WTC11 (cell line): Measurements from ENCODE around the gene EMILIN3. TPM values are rescaled to one million over a fixed set of nuclear protein-coding genes. Genes with fewer than 3 reads are reported as not detected.

Experiments
- ATAC-seq: fragments of 200-7000 bp; cut with Tn5 transposase; 2 replicates; pipeline ENCODE4 v1.10.0; 2021; ENCODE audit warnings: mild to moderate bottlenecking, moderate library complexity
- CTCF ChIA-PET: fragments of 300-600 bp; sonication (Branson Sonifier 250); formaldehyde crosslinking; loops from one replicate; lab custom pipeline; 2021; ENCODE audit warnings: antibody characterized with exemption; lab: Charles Lee
- POLR2A ChIA-PET: fragments of 350-600 bp; sonication (Branson Sonifier 250); formaldehyde crosslinking; loops from one replicate; lab custom pipeline; 2021; ENCODE audit warnings: antibody characterized with exemption; lab: Charles Lee
- DNase-seq: peaks from one replicate; pipeline ENCODE4 v3.0.0; 2021; ENCODE audit warnings: low spot score
- H3K27ac Mint-ChIP-seq: 2 replicates; pipeline ENCODE4 v1.8.0; 2021; ENCODE audit warnings: mixed read lengths
- H3K27me3 Mint-ChIP-seq: 2 replicates; pipeline ENCODE4 v1.8.0; 2021; ENCODE audit warnings: low read depth, mild to moderate bottlenecking, moderate library complexity, mixed read lengths
- H3K36me3 Mint-ChIP-seq: 2 replicates; pipeline ENCODE4 v1.8.0; 2021; ENCODE audit warnings: mixed read lengths
- H3K4me1 Mint-ChIP-seq: 2 replicates; pipeline ENCODE4 v1.8.0; 2022; ENCODE audit warnings: mixed read lengths
- H3K4me3 Mint-ChIP-seq: 2 replicates; pipeline ENCODE4 v1.8.0; 2021; ENCODE audit warnings: mild to moderate bottlenecking, moderate library complexity, mixed read lengths
- H3K9me3 Mint-ChIP-seq: 2 replicates; pipeline ENCODE4 v1.8.0; 2021; ENCODE audit warnings: mixed read lengths
- AR ChIP-seq: fragments of 250-450 bp; sonication (Bioruptor Pico); IDR thresholded peaks from 2 replicates; pipeline ENCODE4 v1.9.0; 2021; ENCODE audit warnings: mild to moderate bottlenecking
- ATF3 ChIP-seq: sonication (generic); formaldehyde crosslinking; conservative IDR thresholded peaks from 2 replicates; pipeline ENCODE4 v1.8.1; 2022; ENCODE audit warnings: mild to moderate bottlenecking, missing genetic modification reagents
- CDX4 ChIP-seq: fragments of 250-450 bp; sonication (Bioruptor Pico); IDR thresholded peaks from 2 replicates; pipeline ENCODE4 v1.9.0; 2021; ENCODE audit warnings: moderate library complexity, mild to moderate bottlenecking, inconsistent platforms, borderline replicate concordance
- CREB1 ChIP-seq: sonication (generic); formaldehyde crosslinking; IDR thresholded peaks from 2 replicates; pipeline ENCODE4 v1.8.0; 2023; ENCODE audit warnings: mild to moderate bottlenecking, missing genetic modification reagents
- E2F5 ChIP-seq: sonication (generic); formaldehyde crosslinking; IDR thresholded peaks from 2 replicates; pipeline ENCODE4 v1.8.1; 2022; ENCODE audit warnings: mild to moderate bottlenecking, moderate library complexity, missing genetic modification reagents
- ETV6 ChIP-seq: sonication (generic); formaldehyde crosslinking; IDR thresholded peaks from 2 replicates; pipeline ENCODE4 v1.8.1; 2022; ENCODE audit warnings: mild to moderate bottlenecking, missing genetic modification reagents
- GABPB1 ChIP-seq: sonication (generic); formaldehyde crosslinking; IDR thresholded peaks from 2 replicates; pipeline ENCODE4 v1.8.1; 2023; ENCODE audit warnings: mild to moderate bottlenecking, missing genetic modification reagents
- HMGA2 ChIP-seq: fragments of 250-450 bp; sonication (Bioruptor Pico); IDR thresholded peaks from 2 replicates; pipeline ENCODE4 v1.4.0; 2021; ENCODE audit warnings: mild to moderate bottlenecking, moderate library complexity
- OVOL2 ChIP-seq: fragments of 250-450 bp; sonication (Bioruptor Pico); IDR thresholded peaks from 2 replicates; pipeline ENCODE4 v1.9.0; 2021; ENCODE audit warnings: mild to moderate bottlenecking, borderline replicate concordance
- PRDM15 ChIP-seq: sonication (generic); formaldehyde crosslinking; IDR thresholded peaks from 2 replicates; pipeline ENCODE4 v1.8.0; 2022; ENCODE audit warnings: missing genetic modification reagents
- SP1 ChIP-seq: sonication (generic); formaldehyde crosslinking; conservative IDR thresholded peaks from 2 replicates; pipeline ENCODE4 v1.8.1; 2022; ENCODE audit warnings: missing genetic modification reagents
- TEAD1 ChIP-seq: sonication (generic); formaldehyde crosslinking; IDR thresholded peaks from 2 replicates; pipeline ENCODE4 v1.8.0; 2022; ENCODE audit warnings: mild to moderate bottlenecking, missing genetic modification reagents
- ZNF281 ChIP-seq: sonication (generic); formaldehyde crosslinking; IDR thresholded peaks from 2 replicates; pipeline ENCODE4 v1.8.0; 2023; ENCODE audit warnings: mild to moderate bottlenecking, missing genetic modification reagents
- ZNF396 ChIP-seq: fragments of 250-450 bp; sonication (Bioruptor Pico); IDR thresholded peaks from 2 replicates; pipeline ENCODE4 v1.8.0; 2021; ENCODE audit warnings: mild to moderate bottlenecking, moderate library complexity, borderline replicate concordance
- total RNA-seq: library from RNA; stranded (reverse); gene quantifications from 3 replicates; pipeline ENCODE4 v1.2.3, GENCODE V29; 2021

Gene EMILIN3
- total RNA-seq, 1 experiment from 2014 or later, result 5.5 TPM

DNA sequence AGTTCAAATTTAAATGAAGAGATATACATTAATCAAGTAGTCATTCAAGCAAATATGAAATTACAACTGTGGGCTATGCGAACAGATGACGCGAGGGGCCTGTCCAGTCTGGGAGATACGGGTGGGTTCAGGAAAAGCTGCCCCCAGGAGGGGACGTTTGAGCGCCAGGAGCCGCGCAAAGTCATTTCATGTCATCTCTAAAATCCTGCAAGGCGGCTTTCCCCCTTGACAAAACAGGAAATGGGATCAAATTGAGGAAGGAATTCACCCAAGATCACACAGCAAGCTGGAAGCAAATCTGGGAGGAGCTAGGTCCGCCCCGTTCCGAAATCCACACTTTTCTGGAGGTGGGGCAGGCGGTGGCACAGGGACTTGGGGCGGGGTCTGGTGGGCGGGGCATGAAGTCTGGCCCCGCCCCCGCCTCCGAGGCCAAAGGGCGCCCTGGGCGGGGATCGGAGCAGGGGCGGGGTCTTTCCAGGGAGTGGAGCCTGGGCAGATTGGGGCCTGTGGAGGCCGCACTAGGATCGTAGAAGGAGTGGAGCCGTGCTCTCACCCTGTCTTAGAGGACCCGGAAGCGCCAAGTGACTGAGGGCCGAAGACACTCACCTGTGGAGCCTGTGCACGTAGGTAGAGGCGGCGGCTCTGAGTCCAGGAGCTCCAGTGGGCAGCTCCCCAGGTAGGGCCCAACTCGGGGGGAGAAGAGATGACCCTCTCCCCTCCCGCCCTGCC, 26.1 kb downstream of the EMILIN3 start, which contains the start of gene LPIN3:
TSS of gene LPIN3 (plus strand) at position 495 of the 729 bp plus-strand sequence. CDS start 4,983 bp downstream, outside the sequence.
- H3K27me3 Mint-ChIP-seq, result peaks cover 8% of the 10 kb centered on the region
- H3K36me3 Mint-ChIP-seq, result no peaks in the 10 kb centered on the region
- peak; percentile 82 for TF ChIP-seq PRDM15
- peak; percentile 12; the same call in 1 of the 2 replicates for TF ChIP-seq GABPB1 (CRISPR knock-in tag)
- TF ChIP-seq ZNF281, result no peak
- TF ChIP-seq SP1 (CRISPR knock-in tag), result peak; percentile 75
- no peak for TF ChIP-seq AR (CRISPR knock-in tag)
- peak within 1 kb of the TSS; percentile 92 for H3K27ac Mint-ChIP-seq
- ChIA-PET CTCF (interaction anchor here (0.6 to 5.6 kb wide), 59 partner anchors 10 to 372 kb away, joined by 3 to 126 read pairs (median 5); partner anchors contain the start of genes EMILIN3 and ZHX3), POLR2A (interaction anchor here (0.7 to 1.6 kb wide), 2 partner anchors 43 to 148 kb away, joined by 3 read pairs; no protein-coding TSS in a partner anchor)
- DNase-seq (peak; percentile 94), ATAC-seq (peak; percentile 88)
- peak within 1 kb of the TSS; percentile 80 for H3K4me3 Mint-ChIP-seq
- H3K4me1 Mint-ChIP-seq, result peaks cover 6% of the 10 kb centered on the region
- no peaks in the 10 kb centered on the region for H3K9me3 Mint-ChIP-seq

GRCh38 chr20:41339957-41340326, 26.7 kb downstream of the EMILIN3 start:
- peak overlapping the region; percentile 92 for H3K27ac Mint-ChIP-seq
- POLR2A ChIA-PET, result interaction anchor here (1.6 kb wide), 1 partner anchor 42 kb away, joined by 3 read pairs; no protein-coding TSS in a partner anchor
- CTCF ChIA-PET, result interaction anchor here (0.6 to 5.6 kb wide), 53 partner anchors 10 to 374 kb away, joined by 3 to 126 read pairs (median 4); no protein-coding TSS in a partner anchor
- H3K4me1 Mint-ChIP-seq, result peaks cover 6% of the 10 kb centered on the region
- no peaks in the 10 kb centered on the region for H3K36me3 Mint-ChIP-seq
- peak overlapping the region; percentile 80 for H3K4me3 Mint-ChIP-seq
- H3K27me3 Mint-ChIP-seq, result peaks cover 8% of the 10 kb centered on the region
- ATAC-seq (peak; percentile 77), DNase-seq (peak; percentile 98)
- H3K9me3 Mint-ChIP-seq, result no peaks in the 10 kb centered on the region
- TF ChIP-seq CREB1 (CRISPR knock-in tag) (0 out of 2 replicates have a peak, but pooled peaks have one; percentile 67), CDX4 (CRISPR knock-in tag) (no peak), E2F5 (CRISPR knock-in tag) (0 out of 2 replicates have a peak, but pooled peaks have one; percentile 33), TEAD1 (CRISPR knock-in tag) (peak; percentile 90), HMGA2 (CRISPR knock-in tag) (no peak), ZNF281 (0 out of 2 replicates have a peak, but pooled peaks have one; percentile 59), ATF3 (CRISPR knock-in tag) (no peak), ZNF396 (CRISPR knock-in tag) (no peak), ETV6 (peak; percentile 84; the same call in 1 of the 2 replicates), OVOL2 (CRISPR knock-in tag) (no peak)
